GM21576 (cell line): ENCODE measurements around the gene IL17RB.

ENCODE experiments used
- ATAC-seq: cut with Tn5 transposase; IDR thresholded peaks from one replicate; pipeline ENCODE4 v1.9.1; 2021; ENCODE audit warnings: mild to moderate bottlenecking, moderate library complexity; ENCODE audit not compliant: unreplicated experiment

The IL17RB gene

GRCh38 chr3:53846134-53846850 is at the start of gene IL17RB, which contains the start of gene CHDH:
Gene IL17RB (plus strand): TSS chr3:53846568. CDS start chr3:53846589, 21 bp downstream.
Gene CHDH (minus strand): TSS chr3:53846419. CDS start chr3:53824008, 22,411 bp downstream.
- peak; percentile 39 for ATAC-seq

GRCh38 chr3:53798144-53798543 is 48.2 kb upstream of the IL17RB start:
- ATAC-seq, result no peak

GRCh38 chr3:53799338-53799865 is 47.0 kb upstream of the IL17RB start:
- ATAC-seq, result no peak

- ATAC-seq, result no peak
Observed at GRCh38 chr3:53800041-53800906, 46.1 kb upstream of the IL17RB start.

- ATAC-seq, result no peak
Observed at GRCh38 chr3:53801319-53801718, 45.0 kb upstream of the IL17RB start.

- no peak for ATAC-seq
Observed at GRCh38 chr3:53802256-53802880, 44.0 kb upstream of the IL17RB start.

- ATAC-seq, result no peak
Observed at GRCh38 chr3:53803124-53803815, 43.1 kb upstream of the IL17RB start.

GRCh38 chr3:53803816-53804695 is 42.3 kb upstream of the IL17RB start:
- no peak for ATAC-seq

GRCh38 chr3:53804697-53805462 is 41.5 kb upstream of the IL17RB start:
- ATAC-seq, result peak; percentile 65

- no peak for ATAC-seq
Observed at GRCh38 chr3:53805463-53806159, 40.8 kb upstream of the IL17RB start.

GRCh38 chr3:53806182-53807116 is 39.9 kb upstream of the IL17RB start:
- ATAC-seq, result no peak

GRCh38 chr3:53807117-53807810 is 39.1 kb upstream of the IL17RB start:
- no peak for ATAC-seq

GRCh38 chr3:53808496-53808895 is 37.9 kb upstream of the IL17RB start:
- ATAC-seq, result no peak

GRCh38 chr3:53809267-53809666 is 37.1 kb upstream of the IL17RB start:
- no peak for ATAC-seq

GRCh38 chr3:53809764-53810400 is 36.5 kb upstream of the IL17RB start:
- ATAC-seq, result no peak
